AG04450 (cell line): ENCODE results near the gene TRPM1. TPM values are rescaled to one million over a fixed set of nuclear protein-coding genes. Genes with fewer than 3 reads are reported as not detected.

Source experiments
- CTCF ChIA-PET: fragments of 300-600, 350-600 bp; formaldehyde crosslinking; extraction: SDS; loops from one replicate; lab custom pipeline; 2022; ENCODE audit warnings: antibody characterized with exemption, inconsistent platforms; lab: Charles Lee
- POLR2A ChIA-PET: fragments of 350-600 bp; formaldehyde crosslinking; extraction: SDS; loops from one replicate; lab custom pipeline; 2021; ENCODE audit warnings: antibody characterized with exemption, inconsistent platforms; lab: Yijun Ruan, JAX
- DNase-seq: peaks from one replicate; pipeline ENCODE4 v3.0.0-alpha.2; 2011; ENCODE audit warnings: low read depth, low spot score
- H3K27ac ChIP-seq: one replicate; pipeline ENCODE4 v1.5.1; 2012; ENCODE audit warnings: low read depth, low read length, control low read depth
- H3K27me3 ChIP-seq: one replicate; pipeline ENCODE4 v1.6.0; 2012; ENCODE audit warnings: low read length; ENCODE audit not compliant: control insufficient read depth, insufficient read depth
- H3K4me3 ChIP-seq: 2 replicates; pipeline ENCODE4 v1.5.1; 2011; ENCODE audit warnings: mild to moderate bottlenecking, low read depth, low read length, control low read depth
- H3K9me3 ChIP-seq: 2 replicates; pipeline ENCODE4 v1.5.1; 2012; ENCODE audit warnings: low read length; ENCODE audit not compliant: control insufficient read depth, insufficient read depth
- CTCF ChIP-seq: IDR thresholded peaks from 2 replicates; pipeline ENCODE4 v1.5.1; 2011; ENCODE audit warnings: low read depth, low read length, control low read depth, inconsistent platforms
- polyA plus RNA-seq: library from polyadenylated mRNA; depleted of rRNA; stranded (reverse); fragments of >200 nt; gene quantifications from 2 replicates; pipeline ENCODE4 v1.2.3, GENCODE V29; 2011

TRPM1 gene
- polyA plus RNA-seq, 1 experiment = not detected

- DNase-seq = no peak
- POLR2A ChIA-PET = no interaction called here
- no peak overlapping the region for H3K4me3 ChIP-seq
- peaks cover 11% of the 10 kb centered on the region for H3K27me3 ChIP-seq
- TF ChIP-seq CTCF = no peak
- H3K9me3 ChIP-seq = no peaks in the 10 kb centered on the region
- CTCF ChIA-PET = no interaction called here
- no peak overlapping the region for H3K27ac ChIP-seq
These were observed 43.1 kb downstream of the TRPM1 start for GRCh38 chr15:31058236-31058962.

GRCh38 chr15:31051496-31052080 is 49.9 kb downstream of the TRPM1 start:
- peaks cover 12% of the 10 kb centered on the region for H3K27me3 ChIP-seq
- DNase-seq = no peak
- ChIA-PET POLR2A (no interaction called here), CTCF (no interaction called here)
- H3K4me3 ChIP-seq = no peak overlapping the region
- H3K9me3 ChIP-seq = 0 out of 2 replicates have a peak, but pooled peaks cover 3% of the 10 kb centered on the region
- no peak for TF ChIP-seq CTCF
- no peak overlapping the region for H3K27ac ChIP-seq

- Histone ChIP-seq H3K27me3 (peaks cover 14% of the 10 kb centered on the region), H3K4me3 (no peak overlapping the region), H3K27ac (no peak overlapping the region), H3K9me3 (0 out of 2 replicates have a peak, but pooled peaks cover 3% of the 10 kb centered on the region)
- TF ChIP-seq CTCF = no peak
- DNase-seq = no peak
- ChIA-PET CTCF (no interaction called here), POLR2A (no interaction called here)
These were observed 50.6 kb downstream of the TRPM1 start for GRCh38 chr15:31050953-31051352.

GRCh38 chr15:31049682-31050615 is 51.6 kb downstream of the TRPM1 start:
- no peak overlapping the region for H3K4me3 ChIP-seq
- DNase-seq = no peak
- ChIA-PET CTCF (no interaction called here), POLR2A (no interaction called here)
- no peak overlapping the region for H3K27ac ChIP-seq
- H3K27me3 ChIP-seq = peaks cover 9% of the 10 kb centered on the region
- no peak for TF ChIP-seq CTCF
- H3K9me3 ChIP-seq = 0 out of 2 replicates have a peak, but pooled peaks cover 3% of the 10 kb centered on the region
